Measurements from ENCODE around the gene ITGAD. TPM values are rescaled to one million over a fixed set of nuclear protein-coding genes. Genes with fewer than 3 reads are reported as not detected.

The ITGAD gene
- total RNA-seq: 1 to 10 TPM; 1.0 to 2.9 (median 2.2) TPM
- 6.2 TPM for total RNA-seq (2013)

GRCh38 chr16:31393056-31393455 is at the start of gene ITGAD:
ITGAD (plus strand) TSS chr16:31393335; CDS start chr16:31393361, 26 bp downstream.
- Histone ChIP-seq H3K4me1 (ENCODE audit: control insufficient read depth, insufficient read depth, low read length) (peaks cover 23% of the 10 kb centered on the region), H3K36me3 (ENCODE audit: control insufficient read depth, insufficient read depth, low read length) (no peaks in the 10 kb centered on the region), H3K9me3 (ENCODE audit: control insufficient read depth, insufficient read depth, low read length) (no peaks in the 10 kb centered on the region), H3K27ac (ENCODE audit: low read length) (no peak within 1 kb of the TSS), H3K27me3 (ENCODE audit: control insufficient read depth, insufficient read depth, low read length) (no peaks in the 10 kb centered on the region), H3K4me3 (ENCODE audit: low read length) (no peak within 1 kb of the TSS)
- Mint-ChIP-seq H3K4me1 (peaks cover 19 to 22% of the 10 kb centered on the region in 2 donors), H3K27me3 (ENCODE audit: low read depth in 2 of 2) (peaks cover 0 to 8% of the 10 kb centered on the region in 2 donors), H3K36me3 (no peaks in the 10 kb centered on the region), H3K4me3 (no peak within 1 kb of the TSS), H3K27ac (no peak within 1 kb of the TSS), H3K9me3 (no peaks in the 10 kb centered on the region)
- no peak for DNase-seq
- TF ChIP-seq CTCF (IDR thresholded peaks at IDR 0.05): no peak
- 62% methylated on average over 4 of the region's 5 CpGs for WGBS (ENCODE audit: insufficient coverage)
- no peak for ATAC-seq
- intact Hi-C loops (cut with micrococcal nuclease): no loop called here

- no peak overlapping the region for H3K27ac ChIP-seq (ENCODE audit: low read length)
- DNase-seq: peak; percentile 22 to 52
- Mint-ChIP-seq H3K27me3 (ENCODE audit: low read depth in 2 of 2) (peaks cover 22 to 37% of the 10 kb centered on the region in 2 donors), H3K27ac (peak overlapping the region; percentile 30 to 77), H3K4me3 (peak overlapping the region; percentile 69), H3K36me3 (no peaks in the 10 kb centered on the region), H3K9me3 (no peaks in the 10 kb centered on the region), H3K4me1 (peaks cover 30 to 46% of the 10 kb centered on the region in 2 donors)
- H3K36me3 ChIP-seq (ENCODE audit: control insufficient read depth, insufficient read depth, low read length): no peaks in the 10 kb centered on the region
- 35% methylated on average over 9 of the region's 9 CpGs for WGBS (ENCODE audit: insufficient coverage)
- TF ChIP-seq CTCF (IDR thresholded peaks at IDR 0.05): no peak
- H3K4me3 ChIP-seq (ENCODE audit: low read length): no peak overlapping the region
- no peaks in the 10 kb centered on the region for H3K27me3 ChIP-seq (ENCODE audit: control insufficient read depth, insufficient read depth, low read length)
- no peaks in the 10 kb centered on the region for H3K9me3 ChIP-seq (ENCODE audit: control insufficient read depth, insufficient read depth, low read length)
- H3K4me1 ChIP-seq (ENCODE audit: control insufficient read depth, insufficient read depth, low read length): peaks cover 37% of the 10 kb centered on the region
- intact Hi-C loops (cut with micrococcal nuclease): no loop called here
- ATAC-seq: peak; percentile 49 to 82 (median 68)
Observed at GRCh38 chr16:31344712-31345111, 48.4 kb upstream of the ITGAD start.

GRCh38 chr16:31347445-31347844 is 45.7 kb upstream of the ITGAD start:
- Histone ChIP-seq H3K27ac (ENCODE audit: low read length) (no peak overlapping the region), H3K27me3 (ENCODE audit: control insufficient read depth, insufficient read depth, low read length) (no peaks in the 10 kb centered on the region), H3K9me3 (ENCODE audit: control insufficient read depth, insufficient read depth, low read length) (no peaks in the 10 kb centered on the region), H3K4me1 (ENCODE audit: control insufficient read depth, insufficient read depth, low read length) (peaks cover 64% of the 10 kb centered on the region), H3K36me3 (ENCODE audit: control insufficient read depth, insufficient read depth, low read length) (no peaks in the 10 kb centered on the region), H3K4me3 (ENCODE audit: low read length) (no peak overlapping the region)
- intact Hi-C loops (cut with micrococcal nuclease): no loop called here
- no peak for TF ChIP-seq CTCF (IDR thresholded peaks at IDR 0.05)
- DNase-seq (peak in 1 of 2 donors; percentile 15), ATAC-seq (no peak)
- no peak overlapping the region for H3K4me3 Mint-ChIP-seq
- 85% methylated on average over 4 of the region's 5 CpGs for WGBS (ENCODE audit: insufficient coverage)
- H3K27ac Mint-ChIP-seq: peak overlapping the region in 1 of 2 donors; percentile 19
- peaks cover 17 to 25% of the 10 kb centered on the region in 2 donors for H3K27me3 Mint-ChIP-seq (ENCODE audit: low read depth in 2 of 2)
- peaks cover 45 to 65% of the 10 kb centered on the region in 2 donors for H3K4me1 Mint-ChIP-seq
- H3K36me3 Mint-ChIP-seq: no peaks in the 10 kb centered on the region
- H3K9me3 Mint-ChIP-seq: no peaks in the 10 kb centered on the region

- intact Hi-C loops (cut with micrococcal nuclease): no loop called here
- H3K4me3 Mint-ChIP-seq: no peak overlapping the region
- DNase-seq (no peak), ATAC-seq (no peak)
- H3K27me3 Mint-ChIP-seq (ENCODE audit: low read depth in 2 of 2): peaks cover 11 to 15% of the 10 kb centered on the region in 2 donors
- H3K27ac Mint-ChIP-seq: peak overlapping the region in 1 of 2 donors; percentile 19
- WGBS (ENCODE audit: insufficient coverage): 42% methylated on average over 3 of the region's 3 CpGs
- Histone ChIP-seq H3K4me1 (ENCODE audit: control insufficient read depth, insufficient read depth, low read length) (peaks cover 75% of the 10 kb centered on the region), H3K36me3 (ENCODE audit: control insufficient read depth, insufficient read depth, low read length) (no peaks in the 10 kb centered on the region), H3K27ac (ENCODE audit: low read length) (no peak overlapping the region), H3K9me3 (ENCODE audit: control insufficient read depth, insufficient read depth, low read length) (no peaks in the 10 kb centered on the region), H3K4me3 (ENCODE audit: low read length) (no peak overlapping the region), H3K27me3 (ENCODE audit: control insufficient read depth, insufficient read depth, low read length) (no peaks in the 10 kb centered on the region)
- no peaks in the 10 kb centered on the region for H3K9me3 Mint-ChIP-seq
- no peaks in the 10 kb centered on the region for H3K36me3 Mint-ChIP-seq
- no peak for TF ChIP-seq CTCF (IDR thresholded peaks at IDR 0.05)
- peaks cover 54 to 76% of the 10 kb centered on the region in 2 donors for H3K4me1 Mint-ChIP-seq
Observed at GRCh38 chr16:31348579-31348978, 44.6 kb upstream of the ITGAD start.
